Neural cell (in vitro differentiated cells): Measurements from ENCODE around the gene MAGI2.

Experiments
- EP300 ChIP-seq: fragments of 450-650 bp; conservative IDR thresholded peaks from 2 replicates; pipeline ENCODE4 v1.6.1; 2014; ENCODE audit warnings: antibody characterized with exemption, mild to moderate bottlenecking, moderate library complexity; ENCODE audit not compliant: poor library complexity, severe bottlenecking
- EZH2 ChIP-seq: fragments of 200-600, 300-800 bp; shearing (Covaris generic), sonication (generic); IDR thresholded peaks from 2 replicates; pipeline ENCODE4 v1.6.1; 2014; ENCODE audit warnings: antibody characterized with exemption, low read length, borderline replicate concordance, mild to moderate bottlenecking; ENCODE audit not compliant: insufficient read depth, poor library complexity, severe bottlenecking
- MXI1 ChIP-seq: fragments of 450-650 bp; conservative IDR thresholded peaks from 2 replicates; pipeline ENCODE4 v1.6.1; 2014; ENCODE audit warnings: antibody characterized with exemption, mild to moderate bottlenecking; ENCODE audit not compliant: poor library complexity, severe bottlenecking
- POLR2AphosphoS5 ChIP-seq: IDR thresholded peaks from 2 replicates; pipeline ENCODE4 v1.6.1; 2012
- SMC3 ChIP-seq: fragments of 450-650 bp; conservative IDR thresholded peaks from 2 replicates; pipeline ENCODE4 v1.6.1; 2014; ENCODE audit warnings: antibody characterized with exemption, mild to moderate bottlenecking, moderate library complexity; ENCODE audit not compliant: poor library complexity
- TF ChIP-seq, protein P1 (sequence below): fragments of 450-650 bp; IDR thresholded peaks from 2 replicates; pipeline ENCODE4 v1.5.1; 2014; ENCODE audit warnings: antibody characterized with exemption, mild to moderate bottlenecking, moderate library complexity; ENCODE audit not compliant: poor library complexity, severe bottlenecking

GRCh38 chr7:78129865-78130264 lies 1323.6 kb downstream of the MAGI2 start:
- no peak for TF ChIP-seq EZH2
- TF ChIP-seq, protein P1, sequence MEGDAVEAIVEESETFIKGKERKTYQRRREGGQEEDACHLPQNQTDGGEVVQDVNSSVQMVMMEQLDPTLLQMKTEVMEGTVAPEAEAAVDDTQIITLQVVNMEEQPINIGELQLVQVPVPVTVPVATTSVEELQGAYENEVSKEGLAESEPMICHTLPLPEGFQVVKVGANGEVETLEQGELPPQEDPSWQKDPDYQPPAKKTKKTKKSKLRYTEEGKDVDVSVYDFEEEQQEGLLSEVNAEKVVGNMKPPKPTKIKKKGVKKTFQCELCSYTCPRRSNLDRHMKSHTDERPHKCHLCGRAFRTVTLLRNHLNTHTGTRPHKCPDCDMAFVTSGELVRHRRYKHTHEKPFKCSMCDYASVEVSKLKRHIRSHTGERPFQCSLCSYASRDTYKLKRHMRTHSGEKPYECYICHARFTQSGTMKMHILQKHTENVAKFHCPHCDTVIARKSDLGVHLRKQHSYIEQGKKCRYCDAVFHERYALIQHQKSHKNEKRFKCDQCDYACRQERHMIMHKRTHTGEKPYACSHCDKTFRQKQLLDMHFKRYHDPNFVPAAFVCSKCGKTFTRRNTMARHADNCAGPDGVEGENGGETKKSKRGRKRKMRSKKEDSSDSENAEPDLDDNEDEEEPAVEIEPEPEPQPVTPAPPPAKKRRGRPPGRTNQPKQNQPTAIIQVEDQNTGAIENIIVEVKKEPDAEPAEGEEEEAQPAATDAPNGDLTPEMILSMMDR, result no peak
- TF ChIP-seq POLR2AphosphoS5, result no peak
- no peak for TF ChIP-seq EP300
- TF ChIP-seq SMC3, result no peak
- TF ChIP-seq MXI1, result no peak
